Endothelial cell of umbilical vein (primary cell): ENCODE measurements around the gene ZC2HC1B. TPM values are rescaled to one million over a fixed set of nuclear protein-coding genes. Genes with fewer than 3 reads are reported as not detected.

ENCODE experiments used
- BruUV-seq: library from RNA; stranded (reverse); fragments of 400-500 nt; replicated peaks from 2 replicates; lab custom pipeline; 2021; lab: Mats Ljungman, UMichigan
- CTCF ChIA-PET: fragments of 300-600, 350-600 bp; sonication (Branson Sonifier 250); formaldehyde crosslinking; loops from one replicate; lab custom pipeline; 2021; ENCODE audit warnings: antibody characterized with exemption, inconsistent platforms; lab: Charles Lee
- POLR2A ChIA-PET: fragments of 300-600, 350-600 bp; sonication (Branson Sonifier 250); formaldehyde crosslinking; loops from one replicate; lab custom pipeline; 2021; ENCODE audit warnings: antibody characterized with exemption, inconsistent platforms; lab: Charles Lee
- DNase-seq: peaks from one replicate; pipeline ENCODE4 v3.0.0-alpha.2; 2011; ENCODE audit warnings: low read depth, low spot score
- FAIRE-seq: peaks from 2 replicates; lab custom pipeline; 2011; peaks lifted over from hg19 to GRCh38; lab: Jason Lieb, UNC
- H2AFZ ChIP-seq: 2 replicates; pipeline ENCODE4 v1.6.0; 2012; ENCODE audit warnings: low read depth, low read length, control low read depth, inconsistent platforms
- H3K27ac ChIP-seq: 2 replicates; pipeline ENCODE4 v1.5.1; 2011; ENCODE audit warnings: low read depth, mild to moderate bottlenecking, control low read depth, low read length, moderate library complexity; ENCODE audit not compliant: insufficient read depth
- H3K27me3 ChIP-seq, 2 experiments: 2 replicates each; pipeline versions ENCODE4 v1.6.0 to v1.6.1; 2011; ENCODE audit warnings: low read length in 2 of 2, mixed read lengths in 1 of 2; ENCODE audit not compliant: control insufficient read depth in 2 of 2, insufficient read depth in 2 of 2
- H3K36me3 ChIP-seq, 2 experiments: 2 replicates in 1 of 2; 3 replicates in 1 of 2; pipeline ENCODE4 v1.5.1; 2011; ENCODE audit warnings: low read length in 2 of 2, mild to moderate bottlenecking in 1 of 2, moderate library complexity in 1 of 2; ENCODE audit not compliant: control insufficient read depth in 2 of 2, insufficient read depth in 2 of 2; ENCODE audit errors: extremely low read depth in 1 of 2
- H3K4me1 ChIP-seq: 3 replicates; pipeline ENCODE4 v1.5.1; 2011; ENCODE audit warnings: mild to moderate bottlenecking, low read length; ENCODE audit not compliant: control insufficient read depth, insufficient read depth; ENCODE audit errors: extremely low read depth
- H3K4me2 ChIP-seq: 2 replicates; pipeline ENCODE4 v1.6.1; 2011; ENCODE audit warnings: low read length, control low read depth, mixed read lengths; ENCODE audit not compliant: insufficient read depth
- H3K4me3 ChIP-seq, 3 experiments: fragments of 200-600 bp in 1 of 3; sonication (generic), shearing (Covaris generic) in 1 of 3; replicated peaks in 1 of 3; 2 replicates each; pipeline ENCODE4 v1.5.1; 2011 to 2016; ENCODE audit warnings: control low read depth in 3 of 3, low read length in 3 of 3, mild to moderate bottlenecking in 2 of 3, inconsistent platforms in 1 of 3, low read depth in 1 of 3, moderate library complexity in 1 of 3; ENCODE audit not compliant: insufficient read depth in 1 of 3
- H3K79me2 ChIP-seq: 2 replicates; pipeline ENCODE4 v1.6.0; 2012; ENCODE audit warnings: low read length, inconsistent platforms; ENCODE audit not compliant: control insufficient read depth, insufficient read depth
- H3K9ac ChIP-seq: replicated peaks from 2 replicates; pipeline ENCODE3; 2011; ENCODE audit warnings: low read length, control low read depth; ENCODE audit not compliant: insufficient read depth; ENCODE audit errors: extremely low read depth
- H3K9me1 ChIP-seq: replicated peaks from 3 replicates; pipeline ENCODE4 v1.6.0; 2011; ENCODE audit warnings: mild to moderate bottlenecking, low read length; ENCODE audit not compliant: control insufficient read depth, insufficient read depth; ENCODE audit errors: extremely low read depth
- H3K9me3 ChIP-seq: replicated peaks from 2 replicates; pipeline ENCODE4 v1.5.1; 2012; ENCODE audit warnings: low read length, inconsistent platforms; ENCODE audit not compliant: control insufficient read depth, insufficient read depth
- H4K20me1 ChIP-seq: replicated peaks from 2 replicates; pipeline ENCODE3; 2011; ENCODE audit warnings: mild to moderate bottlenecking, low read length; ENCODE audit not compliant: control insufficient read depth, insufficient read depth; ENCODE audit errors: extremely low read depth
- EZH2 ChIP-seq: IDR thresholded peaks from 2 replicates; pipeline ENCODE4 v1.6.1; 2012; ENCODE audit warnings: borderline replicate concordance, low read depth, mild to moderate bottlenecking, moderate library complexity, low read length, inconsistent platforms; ENCODE audit not compliant: severe bottlenecking
- FOS ChIP-seq: IDR thresholded peaks from 2 replicates; pipeline ENCODE4 v1.6.1; 2011; ENCODE audit warnings: mild to moderate bottlenecking, low read length, moderate library complexity, borderline replicate concordance; ENCODE audit not compliant: insufficient read depth
- GATA2 ChIP-seq: IDR thresholded peaks from 2 replicates; pipeline ENCODE4 v1.7.0; 2011; ENCODE audit warnings: low read depth, mild to moderate bottlenecking, moderate library complexity, mixed read lengths, low read length; ENCODE audit not compliant: insufficient read length, insufficient read depth
- JUN ChIP-seq: IDR thresholded peaks from 2 replicates; pipeline ENCODE4 v1.6.1; 2011; ENCODE audit warnings: borderline replicate concordance, low read depth; ENCODE audit not compliant: insufficient read length, insufficient read depth
- MYC ChIP-seq: IDR thresholded peaks from one replicate; pipeline ENCODE4 v1.6.1; 2011; ENCODE audit warnings: mild to moderate bottlenecking, low read depth, low read length
- POLR2A ChIP-seq: IDR thresholded peaks from 2 replicates; pipeline ENCODE4 v1.6.1; 2012; ENCODE audit warnings: low read depth, mild to moderate bottlenecking, control low read depth, low read length
- POLR2AphosphoS5 ChIP-seq: IDR thresholded peaks from 2 replicates; pipeline ENCODE4 v1.6.1; 2012; ENCODE audit warnings: low read depth, mild to moderate bottlenecking, control low read depth, low read length, moderate library complexity; ENCODE audit not compliant: insufficient read depth
- dilution Hi-C: fragments of 300-500 bp; cut with MboI; formaldehyde crosslinking; loops from one replicate; pipeline ENCODE4 v1.15.0; 2019; ENCODE audit warnings: low sequenced_read_pairs; ENCODE audit not compliant: extremely low pct_ligation_motif_present
- intact Hi-C: fragments of 100-400 bp; cut with micrococcal nuclease; formaldehyde crosslinking; loops from one replicate; pipeline ENCODE4 v1.10.0; 2022
- polyA plus RNA-seq, 4 experiments: library from polyadenylated mRNA; depleted of rRNA in 3 of 4; stranded (reverse) in 3 of 4; unstranded in 1 of 4; fragments of >200 nt; gene quantifications; 2 replicates each; pipeline versions ENCODE4 v1.2.1 to v1.2.3, GENCODE V29; 2011 to 2012; ENCODE audit warnings: missing spikeins in 1 of 4
- total RNA-seq: library from RNA; stranded (reverse); gene quantifications from 2 replicates; pipeline ENCODE4 v1.2.3, GENCODE V29; 2021
- TF ChIP-seq, protein P1 (sequence below): IDR thresholded peaks from 2 replicates; pipeline ENCODE4 v1.6.1; 2011; ENCODE audit not compliant: insufficient read depth, insufficient read length
- TF ChIP-seq, protein P2 (sequence below), 2 donors: IDR thresholded peaks; 1 replicate in 1 of 2; 2 replicates in 1 of 2; pipeline ENCODE4 v1.5.1; 2011; ENCODE audit warnings: low read length in 2 of 2, mild to moderate bottlenecking in 2 of 2, moderate library complexity in 2 of 2, control low read depth in 1 of 2, inconsistent platforms in 1 of 2, low read depth in 1 of 2; ENCODE audit not compliant: insufficient read depth in 1 of 2; ENCODE audit errors: extremely low read depth in 1 of 2

The ZC2HC1B gene
- total and polyA plus RNA-seq, 2 donors (not counting 3 experiments of a cell fraction or from before 2014, with no cell fraction given) = not detected

DNA sequence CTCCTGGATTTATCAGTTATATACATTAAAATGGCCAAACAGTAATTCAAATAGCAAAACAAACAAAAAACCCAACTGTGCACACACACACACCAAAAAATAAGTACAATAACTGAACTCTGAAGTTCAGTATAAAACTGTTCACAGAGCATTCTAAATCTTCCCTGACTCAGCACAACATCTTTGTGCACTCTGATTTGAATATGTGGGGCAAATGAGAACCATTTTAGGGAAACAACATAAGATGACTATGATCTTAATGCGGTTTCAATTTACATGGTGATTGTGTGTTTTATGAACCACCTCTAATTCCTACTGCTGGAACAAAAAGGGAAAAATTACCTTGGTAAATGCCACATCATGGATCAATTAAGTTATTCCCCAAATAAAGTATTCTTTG, 102.0 kb downstream of the ZC2HC1B start:
- no peaks in the 10 kb centered on the region for H3K4me1 ChIP-seq
- no peaks in the 10 kb centered on the region for H4K20me1 ChIP-seq
- no peak overlapping the region for H2AFZ ChIP-seq
- H3K4me2 ChIP-seq = no peak overlapping the region
- no peak overlapping the region for H3K27ac ChIP-seq
- H3K9me3 ChIP-seq = no peaks in the 10 kb centered on the region
- H3K36me3 ChIP-seq = no peaks in the 10 kb centered on the region
- dilution Hi-C loops (no loop called here), intact Hi-C loops (no loop called here)
- ChIA-PET POLR2A (no interaction called here), CTCF (no interaction called here)
- H3K4me3 ChIP-seq = no peak overlapping the region
- H3K79me2 ChIP-seq = no peaks in the 10 kb centered on the region
- FAIRE-seq = no peak
- no peak for DNase-seq
- no TSS peak for BruUV-seq
- peaks cover 6 to 24% of the 10 kb centered on the region in 2 experiments for H3K27me3 ChIP-seq
- H3K9me1 ChIP-seq = no peaks in the 10 kb centered on the region
- no peak for TF ChIP-seq POLR2AphosphoS5
- no peak for TF ChIP-seq EZH2
- TF ChIP-seq GATA2 = no peak
- TF ChIP-seq, protein P1, sequence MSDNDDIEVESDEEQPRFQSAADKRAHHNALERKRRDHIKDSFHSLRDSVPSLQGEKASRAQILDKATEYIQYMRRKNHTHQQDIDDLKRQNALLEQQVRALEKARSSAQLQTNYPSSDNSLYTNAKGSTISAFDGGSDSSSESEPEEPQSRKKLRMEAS = no peak
- TF ChIP-seq FOS = no peak
- TF ChIP-seq POLR2A = no peak
- no peak for TF ChIP-seq JUN
- TF ChIP-seq, protein P2, sequence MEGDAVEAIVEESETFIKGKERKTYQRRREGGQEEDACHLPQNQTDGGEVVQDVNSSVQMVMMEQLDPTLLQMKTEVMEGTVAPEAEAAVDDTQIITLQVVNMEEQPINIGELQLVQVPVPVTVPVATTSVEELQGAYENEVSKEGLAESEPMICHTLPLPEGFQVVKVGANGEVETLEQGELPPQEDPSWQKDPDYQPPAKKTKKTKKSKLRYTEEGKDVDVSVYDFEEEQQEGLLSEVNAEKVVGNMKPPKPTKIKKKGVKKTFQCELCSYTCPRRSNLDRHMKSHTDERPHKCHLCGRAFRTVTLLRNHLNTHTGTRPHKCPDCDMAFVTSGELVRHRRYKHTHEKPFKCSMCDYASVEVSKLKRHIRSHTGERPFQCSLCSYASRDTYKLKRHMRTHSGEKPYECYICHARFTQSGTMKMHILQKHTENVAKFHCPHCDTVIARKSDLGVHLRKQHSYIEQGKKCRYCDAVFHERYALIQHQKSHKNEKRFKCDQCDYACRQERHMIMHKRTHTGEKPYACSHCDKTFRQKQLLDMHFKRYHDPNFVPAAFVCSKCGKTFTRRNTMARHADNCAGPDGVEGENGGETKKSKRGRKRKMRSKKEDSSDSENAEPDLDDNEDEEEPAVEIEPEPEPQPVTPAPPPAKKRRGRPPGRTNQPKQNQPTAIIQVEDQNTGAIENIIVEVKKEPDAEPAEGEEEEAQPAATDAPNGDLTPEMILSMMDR (IDR thresholded peaks at IDR 0.05; ENCODE audit: extremely low read depth in 1 of 2, insufficient read depth in 1 of 2, low read depth in 1 of 2, low read length in 2 of 2) = no peak
- no peak for TF ChIP-seq MYC
- no peak overlapping the region for H3K9ac ChIP-seq
